ENCODE data around the gene SMAD2.

DNA sequence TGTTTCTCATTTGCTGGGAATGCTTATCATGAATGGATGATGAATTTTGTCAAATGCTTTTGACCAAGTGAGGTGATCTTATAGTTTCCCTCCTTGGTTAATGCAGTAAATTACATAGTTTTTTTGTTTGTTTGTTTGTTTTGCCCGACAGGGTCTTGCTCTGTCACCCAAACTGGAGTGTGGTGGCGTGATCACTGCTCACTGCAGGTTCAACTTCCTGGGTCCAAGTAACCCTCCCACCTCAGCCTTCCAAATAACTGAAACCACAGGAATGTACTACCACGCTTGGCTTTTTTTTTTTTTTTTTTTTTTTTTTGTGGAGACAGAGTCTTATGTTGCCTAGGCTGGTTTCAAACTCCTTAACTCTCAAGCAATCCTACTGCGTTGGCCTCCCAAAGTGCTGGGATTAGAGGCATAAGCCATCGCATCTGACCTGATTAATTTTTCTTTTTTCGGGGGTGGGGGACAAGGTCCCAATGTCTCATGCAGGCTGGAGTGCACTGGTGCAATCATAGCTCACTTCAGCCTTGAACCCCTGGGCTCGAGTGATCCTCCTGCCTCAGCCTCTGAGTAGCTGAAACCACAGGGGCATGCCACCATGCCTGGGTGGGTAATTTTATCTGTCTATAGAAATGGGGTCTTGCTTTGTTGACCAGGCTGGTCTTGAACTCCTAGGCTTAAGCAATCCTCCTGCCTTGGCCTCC, 48.6 kb downstream of the SMAD2 start:
- TF ChIP-seq EZH2 (IDR thresholded peaks at IDR 0.05; ENCODE audit: insufficient read depth, low read length), result no peak
- TF ChIP-seq, protein P1, sequence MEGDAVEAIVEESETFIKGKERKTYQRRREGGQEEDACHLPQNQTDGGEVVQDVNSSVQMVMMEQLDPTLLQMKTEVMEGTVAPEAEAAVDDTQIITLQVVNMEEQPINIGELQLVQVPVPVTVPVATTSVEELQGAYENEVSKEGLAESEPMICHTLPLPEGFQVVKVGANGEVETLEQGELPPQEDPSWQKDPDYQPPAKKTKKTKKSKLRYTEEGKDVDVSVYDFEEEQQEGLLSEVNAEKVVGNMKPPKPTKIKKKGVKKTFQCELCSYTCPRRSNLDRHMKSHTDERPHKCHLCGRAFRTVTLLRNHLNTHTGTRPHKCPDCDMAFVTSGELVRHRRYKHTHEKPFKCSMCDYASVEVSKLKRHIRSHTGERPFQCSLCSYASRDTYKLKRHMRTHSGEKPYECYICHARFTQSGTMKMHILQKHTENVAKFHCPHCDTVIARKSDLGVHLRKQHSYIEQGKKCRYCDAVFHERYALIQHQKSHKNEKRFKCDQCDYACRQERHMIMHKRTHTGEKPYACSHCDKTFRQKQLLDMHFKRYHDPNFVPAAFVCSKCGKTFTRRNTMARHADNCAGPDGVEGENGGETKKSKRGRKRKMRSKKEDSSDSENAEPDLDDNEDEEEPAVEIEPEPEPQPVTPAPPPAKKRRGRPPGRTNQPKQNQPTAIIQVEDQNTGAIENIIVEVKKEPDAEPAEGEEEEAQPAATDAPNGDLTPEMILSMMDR (IDR thresholded peaks at IDR 0.05; ENCODE audit: insufficient read depth, low read depth, low read length), result no peak

All from astrocyte (in vitro differentiated cells and primary cell).